ENCODE data around the gene RRP1B. TPM values are rescaled to one million over a fixed set of nuclear protein-coding genes. Genes with fewer than 3 reads are reported as not detected.

The RRP1B gene
- total and polyA plus RNA-seq, 9 of the 15 experiments (the other 6 are each of a cell fraction or from before 2014, with no cell fraction given): 6.8 to 66.6 (median 41.9) TPM

DNA sequence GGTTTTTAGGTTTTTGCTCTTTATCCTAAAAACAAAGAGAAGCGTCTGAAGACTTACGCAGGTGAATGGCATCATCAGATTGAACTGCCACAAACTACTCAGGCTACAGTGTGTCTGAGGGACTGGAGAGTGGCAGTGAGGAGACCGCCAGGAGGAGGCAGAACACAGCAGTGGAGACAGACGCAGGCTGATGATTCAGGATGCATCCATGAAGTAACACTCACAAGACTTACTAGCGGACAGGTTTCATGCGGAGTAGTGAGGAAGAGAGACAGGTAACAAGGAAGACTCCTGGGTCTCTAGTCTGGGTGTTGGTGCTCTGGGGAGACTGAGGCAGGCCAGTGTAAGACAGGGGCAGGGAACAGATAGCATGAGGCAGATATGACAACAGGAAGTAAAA is 5.7 kb upstream of the RRP1B start (continued):
- TF ChIP-seq, protein P1, sequence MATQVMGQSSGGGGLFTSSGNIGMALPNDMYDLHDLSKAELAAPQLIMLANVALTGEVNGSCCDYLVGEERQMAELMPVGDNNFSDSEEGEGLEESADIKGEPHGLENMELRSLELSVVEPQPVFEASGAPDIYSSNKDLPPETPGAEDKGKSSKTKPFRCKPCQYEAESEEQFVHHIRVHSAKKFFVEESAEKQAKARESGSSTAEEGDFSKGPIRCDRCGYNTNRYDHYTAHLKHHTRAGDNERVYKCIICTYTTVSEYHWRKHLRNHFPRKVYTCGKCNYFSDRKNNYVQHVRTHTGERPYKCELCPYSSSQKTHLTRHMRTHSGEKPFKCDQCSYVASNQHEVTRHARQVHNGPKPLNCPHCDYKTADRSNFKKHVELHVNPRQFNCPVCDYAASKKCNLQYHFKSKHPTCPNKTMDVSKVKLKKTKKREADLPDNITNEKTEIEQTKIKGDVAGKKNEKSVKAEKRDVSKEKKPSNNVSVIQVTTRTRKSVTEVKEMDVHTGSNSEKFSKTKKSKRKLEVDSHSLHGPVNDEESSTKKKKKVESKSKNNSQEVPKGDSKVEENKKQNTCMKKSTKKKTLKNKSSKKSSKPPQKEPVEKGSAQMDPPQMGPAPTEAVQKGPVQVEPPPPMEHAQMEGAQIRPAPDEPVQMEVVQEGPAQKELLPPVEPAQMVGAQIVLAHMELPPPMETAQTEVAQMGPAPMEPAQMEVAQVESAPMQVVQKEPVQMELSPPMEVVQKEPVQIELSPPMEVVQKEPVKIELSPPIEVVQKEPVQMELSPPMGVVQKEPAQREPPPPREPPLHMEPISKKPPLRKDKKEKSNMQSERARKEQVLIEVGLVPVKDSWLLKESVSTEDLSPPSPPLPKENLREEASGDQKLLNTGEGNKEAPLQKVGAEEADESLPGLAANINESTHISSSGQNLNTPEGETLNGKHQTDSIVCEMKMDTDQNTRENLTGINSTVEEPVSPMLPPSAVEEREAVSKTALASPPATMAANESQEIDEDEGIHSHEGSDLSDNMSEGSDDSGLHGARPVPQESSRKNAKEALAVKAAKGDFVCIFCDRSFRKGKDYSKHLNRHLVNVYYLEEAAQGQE (IDR thresholded peaks at IDR 0.05; ENCODE audit: borderline replicate concordance): peak; percentile 40; the same call in 1 of the 2 replicates
- TF ChIP-seq, protein P1 (CRISPR knock-in tag; IDR thresholded peaks at IDR 0.05; ENCODE audit: low read depth): no peak
- TF ChIP-seq, protein P2, sequence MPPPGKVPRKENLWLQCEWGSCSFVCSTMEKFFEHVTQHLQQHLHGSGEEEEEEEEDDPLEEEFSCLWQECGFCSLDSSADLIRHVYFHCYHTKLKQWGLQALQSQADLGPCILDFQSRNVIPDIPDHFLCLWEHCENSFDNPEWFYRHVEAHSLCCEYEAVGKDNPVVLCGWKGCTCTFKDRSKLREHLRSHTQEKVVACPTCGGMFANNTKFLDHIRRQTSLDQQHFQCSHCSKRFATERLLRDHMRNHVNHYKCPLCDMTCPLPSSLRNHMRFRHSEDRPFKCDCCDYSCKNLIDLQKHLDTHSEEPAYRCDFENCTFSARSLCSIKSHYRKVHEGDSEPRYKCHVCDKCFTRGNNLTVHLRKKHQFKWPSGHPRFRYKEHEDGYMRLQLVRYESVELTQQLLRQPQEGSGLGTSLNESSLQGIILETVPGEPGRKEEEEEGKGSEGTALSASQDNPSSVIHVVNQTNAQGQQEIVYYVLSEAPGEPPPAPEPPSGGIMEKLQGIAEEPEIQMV (tag; conservative IDR thresholded peaks at IDR 0.05; ENCODE audit: low read depth): no peak
- TF ChIP-seq, protein P3, sequence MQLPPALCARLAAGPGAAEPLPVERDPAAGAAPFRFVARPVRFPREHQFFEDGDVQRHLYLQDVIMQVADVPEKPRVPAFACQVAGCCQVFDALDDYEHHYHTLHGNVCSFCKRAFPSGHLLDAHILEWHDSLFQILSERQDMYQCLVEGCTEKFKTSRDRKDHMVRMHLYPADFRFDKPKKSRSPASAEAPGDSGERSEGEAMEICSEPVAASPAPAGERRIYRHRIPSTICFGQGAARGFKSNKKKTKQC (CRISPR knock-in tag; IDR thresholded peaks at IDR 0.05): no peak
- TF ChIP-seq ZNF436 (CRISPR knock-in tag; IDR thresholded peaks at IDR 0.05): no peak
- peak in 1 of 2 experiments; percentile 52; a peak in 3 of 4 replicates for TF ChIP-seq RAD21 (CRISPR knock-in tag; conservative IDR thresholded peaks at IDR 0.05 in 1 of 2, IDR thresholded peaks at IDR 0.05 in 1 of 2)
- TF ChIP-seq ZNF263 (CRISPR knock-in tag; IDR thresholded peaks at IDR 0.05; ENCODE audit: borderline replicate concordance): no peak
- TF ChIP-seq, protein P4, sequence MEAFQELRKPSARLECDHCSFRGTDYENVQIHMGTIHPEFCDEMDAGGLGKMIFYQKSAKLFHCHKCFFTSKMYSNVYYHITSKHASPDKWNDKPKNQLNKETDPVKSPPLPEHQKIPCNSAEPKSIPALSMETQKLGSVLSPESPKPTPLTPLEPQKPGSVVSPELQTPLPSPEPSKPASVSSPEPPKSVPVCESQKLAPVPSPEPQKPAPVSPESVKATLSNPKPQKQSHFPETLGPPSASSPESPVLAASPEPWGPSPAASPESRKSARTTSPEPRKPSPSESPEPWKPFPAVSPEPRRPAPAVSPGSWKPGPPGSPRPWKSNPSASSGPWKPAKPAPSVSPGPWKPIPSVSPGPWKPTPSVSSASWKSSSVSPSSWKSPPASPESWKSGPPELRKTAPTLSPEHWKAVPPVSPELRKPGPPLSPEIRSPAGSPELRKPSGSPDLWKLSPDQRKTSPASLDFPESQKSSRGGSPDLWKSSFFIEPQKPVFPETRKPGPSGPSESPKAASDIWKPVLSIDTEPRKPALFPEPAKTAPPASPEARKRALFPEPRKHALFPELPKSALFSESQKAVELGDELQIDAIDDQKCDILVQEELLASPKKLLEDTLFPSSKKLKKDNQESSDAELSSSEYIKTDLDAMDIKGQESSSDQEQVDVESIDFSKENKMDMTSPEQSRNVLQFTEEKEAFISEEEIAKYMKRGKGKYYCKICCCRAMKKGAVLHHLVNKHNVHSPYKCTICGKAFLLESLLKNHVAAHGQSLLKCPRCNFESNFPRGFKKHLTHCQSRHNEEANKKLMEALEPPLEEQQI (IDR thresholded peaks at IDR 0.05): no peak
- peak; percentile 51; the same call in 1 of the 2 replicates for TF ChIP-seq CREM (IDR thresholded peaks at IDR 0.05; ENCODE audit: low read depth)
- no peak for TF ChIP-seq HSF4 (CRISPR knock-in tag; IDR thresholded peaks at IDR 0.05; ENCODE audit: borderline replicate concordance)
- no peak for TF ChIP-seq GABPA (tag; conservative IDR thresholded peaks at IDR 0.05; ENCODE audit: low read depth)

Data from K562 (cell line).